Kidney (tissue), 14 donors: ENCODE data around the gene ZNF516. TPM values are rescaled to one million over a fixed set of nuclear protein-coding genes. Genes with fewer than 3 reads are reported as not detected.
A peak's percentile ranks its signal among the peaks of the same experiment; 100 is the strongest.

Experiments
- DNase-seq, 5 donors: peaks; one replicate each; pipeline ENCODE4 v3.0.0-alpha.2; 2013 to 2020
- FAIRE-seq: peaks from 2 replicates; lab custom pipeline; 2012; peaks lifted over from hg19 to GRCh38; lab: Jason Lieb, UNC
- H3K27ac ChIP-seq, 2 donors: one replicate each; pipeline ENCODE4 v1.7.0; 2013; ENCODE audit warnings: low read depth in 2 of 2, low read length in 2 of 2, inconsistent platforms in 1 of 2
- H3K27me3 ChIP-seq: one replicate; pipeline ENCODE4 v1.7.1; 2013; ENCODE audit warnings: low read length, inconsistent platforms; ENCODE audit not compliant: control insufficient read depth, insufficient read depth
- H3K36me3 ChIP-seq, 3 donors: one replicate each; pipeline versions ENCODE4 v1.7.0 to v1.7.1; 2013; ENCODE audit warnings: low read length in 3 of 3, control low read depth in 1 of 3, inconsistent platforms in 1 of 3; ENCODE audit not compliant: insufficient read depth in 3 of 3, control insufficient read depth in 2 of 3
- H3K4me1 ChIP-seq, 3 donors: one replicate each; pipeline versions ENCODE4 v1.7.0 to v1.7.1; 2013; ENCODE audit warnings: low read length in 3 of 3, inconsistent platforms in 1 of 3, low read depth in 1 of 3; ENCODE audit not compliant: control insufficient read depth in 2 of 3, insufficient read depth in 2 of 3
- H3K4me3 ChIP-seq, 3 donors: one replicate each; pipeline versions ENCODE4 v1.7.0 to v1.8.1; 2013; ENCODE audit warnings: low read length in 3 of 3, control low read depth in 1 of 3, inconsistent platforms in 1 of 3
- H3K9ac ChIP-seq, 3 donors: one replicate each; pipeline versions ENCODE4 v1.7.0 to v1.7.1; 2013; ENCODE audit warnings: low read length in 3 of 3, control low read depth in 1 of 3, inconsistent platforms in 1 of 3
- H3K9me3 ChIP-seq, 3 donors: one replicate each; pipeline versions ENCODE4 v1.7.0 to v1.7.1; 2013; ENCODE audit warnings: low read length in 3 of 3, control low read depth in 1 of 3, inconsistent platforms in 1 of 3; ENCODE audit not compliant: control insufficient read depth in 2 of 3, insufficient read depth in 1 of 3
- CTCF ChIP-seq: IDR thresholded peaks from 3 replicates; pipeline ENCODE4 v1.5.1; 2012; ENCODE audit warnings: mild to moderate bottlenecking, moderate library complexity, borderline replicate concordance; ENCODE audit not compliant: insufficient read depth; ENCODE audit errors: extremely low read depth
- intact Hi-C: fragments of 100-400 bp; cut with DNase I; formaldehyde crosslinking; loops from one replicate; pipeline ENCODE4 v1.11.1; 2022
- polyA plus RNA-seq: library from polyadenylated mRNA; stranded (reverse); fragments of 350-450 nt; fragmentation: Illumina TruSeq; extraction: RNeasy Lipid Tissue Mini Kit (QIAGEN cat#74804); gene quantifications from one replicate; pipeline ENCODE4 v1.2.3, GENCODE V29; 2014; ENCODE audit warnings: low read depth, low replicate concordance; ENCODE audit not compliant: insufficient read depth
- total RNA-seq: library from RNA; stranded (reverse); fragmentation: NEBNext Ultra II Directional; extraction: Animal tissue kit (Norgen Biotek cat#: 25700); gene quantifications from one replicate; pipeline ENCODE4 v1.2.1, GENCODE V29; 2021
- donor health status: control.
- donor health status: control.
- donor health status: control.
- donor health status: control.
- donor health status: control.
- donor health status: DM: yes; HTN: yes; CAD: no.
- donor health status: Normal renal cell carcinoma (clear cell type).

ZNF516 gene
- total and polyA plus RNA-seq, 2 donors from 2014 or later: 6.7 to 28.7 TPM

- H3K27ac ChIP-seq: no peak overlapping the region
- FAIRE-seq: no peak
Observed at GRCh38 chr18:76430636-76431035, 64.4 kb downstream of the ZNF516 start.

GRCh38 chr18:76429262-76430126 is 65.5 kb downstream of the ZNF516 start:
- Histone ChIP-seq H3K4me1 (peaks cover 0 to 3% (median 0%) of the 10 kb centered on the region in 3 donors), H3K27me3 (no peaks in the 10 kb centered on the region), H3K4me3 (no peak overlapping the region), H3K36me3 (peaks cover 0 to 2% (median 0%) of the 10 kb centered on the region in 3 donors), H3K9ac (no peak overlapping the region), H3K27ac (no peak overlapping the region), H3K9me3 (no peaks in the 10 kb centered on the region)
- no peak for TF ChIP-seq CTCF
- intact Hi-C loops: no loop called here
- FAIRE-seq (no peak), DNase-seq (no peak)

More at GRCh38 chr18:76430636-76431035, 64.4 kb downstream of the ZNF516 start:
- peaks cover 0 to 3% (median 0%) of the 10 kb centered on the region in 3 donors for H3K4me1 ChIP-seq
- no peak for TF ChIP-seq CTCF
- H3K9ac ChIP-seq: no peak overlapping the region
- DNase-seq: no peak
- intact Hi-C loops: no loop called here
- H3K36me3 ChIP-seq: peaks cover 0 to 2% (median 0%) of the 10 kb centered on the region in 3 donors
- H3K4me3 ChIP-seq: no peak overlapping the region
- H3K9me3 ChIP-seq: no peaks in the 10 kb centered on the region
- no peaks in the 10 kb centered on the region for H3K27me3 ChIP-seq

- H3K4me1 ChIP-seq: peaks cover 0 to 3% (median 0%) of the 10 kb centered on the region in 3 donors
- H3K27me3 ChIP-seq: no peaks in the 10 kb centered on the region
- TF ChIP-seq CTCF: no peak
- no peaks in the 10 kb centered on the region for H3K9me3 ChIP-seq
- H3K27ac ChIP-seq: no peak overlapping the region
- no peaks in the 10 kb centered on the region for H3K36me3 ChIP-seq
- H3K9ac ChIP-seq: no peak overlapping the region
- intact Hi-C loops: no loop called here
- no peak overlapping the region for H3K4me3 ChIP-seq
- DNase-seq (peak in 1 of 5 donors; percentile 47), FAIRE-seq (no peak)
Observed at GRCh38 chr18:76428396-76429261, 66.4 kb downstream of the ZNF516 start.
